Retinal pigment epithelial cell (primary cell): ENCODE results near the gene SLA2.
"Not testable (repeated sequence)": the region's sequence is repeated elsewhere in the genome, so short reads cannot be mapped to it uniquely, and the experiment has no call there.

Experiments used
- DNase-seq: peaks from one replicate; pipeline ENCODE4 v3.0.0-alpha.2; 2010; ENCODE audit warnings: low read depth
- H3K4me3 ChIP-seq: 2 replicates; pipeline ENCODE4 v1.5.1; 2011; ENCODE audit warnings: mild to moderate bottlenecking, low read length, control low read depth, moderate library complexity
- TF ChIP-seq, protein P1 (sequence below): conservative IDR thresholded peaks from 2 replicates; pipeline ENCODE4 v1.5.1; 2011; ENCODE audit warnings: low read depth, low read length, control low read depth, inconsistent platforms

Gene SLA2

DNA sequence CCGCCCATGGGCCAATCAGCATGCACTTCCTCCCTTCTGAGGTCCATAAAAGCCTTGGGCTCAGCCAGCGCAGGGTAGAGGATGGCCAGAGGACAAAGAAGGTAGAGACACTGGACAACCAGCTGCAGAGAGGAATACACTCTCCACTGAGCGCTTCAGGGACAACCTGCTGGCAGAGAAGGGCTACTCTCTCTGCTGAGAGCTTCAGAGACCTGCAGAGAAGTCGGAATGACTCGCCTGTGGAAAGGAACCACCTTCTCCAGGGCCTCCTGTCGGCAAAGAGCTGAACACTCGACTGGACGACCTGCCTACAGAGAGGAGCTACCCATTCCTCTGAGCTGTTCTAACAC lies 31.4 kb upstream of the SLA2 start:
- no peak for DNase-seq

DNA sequence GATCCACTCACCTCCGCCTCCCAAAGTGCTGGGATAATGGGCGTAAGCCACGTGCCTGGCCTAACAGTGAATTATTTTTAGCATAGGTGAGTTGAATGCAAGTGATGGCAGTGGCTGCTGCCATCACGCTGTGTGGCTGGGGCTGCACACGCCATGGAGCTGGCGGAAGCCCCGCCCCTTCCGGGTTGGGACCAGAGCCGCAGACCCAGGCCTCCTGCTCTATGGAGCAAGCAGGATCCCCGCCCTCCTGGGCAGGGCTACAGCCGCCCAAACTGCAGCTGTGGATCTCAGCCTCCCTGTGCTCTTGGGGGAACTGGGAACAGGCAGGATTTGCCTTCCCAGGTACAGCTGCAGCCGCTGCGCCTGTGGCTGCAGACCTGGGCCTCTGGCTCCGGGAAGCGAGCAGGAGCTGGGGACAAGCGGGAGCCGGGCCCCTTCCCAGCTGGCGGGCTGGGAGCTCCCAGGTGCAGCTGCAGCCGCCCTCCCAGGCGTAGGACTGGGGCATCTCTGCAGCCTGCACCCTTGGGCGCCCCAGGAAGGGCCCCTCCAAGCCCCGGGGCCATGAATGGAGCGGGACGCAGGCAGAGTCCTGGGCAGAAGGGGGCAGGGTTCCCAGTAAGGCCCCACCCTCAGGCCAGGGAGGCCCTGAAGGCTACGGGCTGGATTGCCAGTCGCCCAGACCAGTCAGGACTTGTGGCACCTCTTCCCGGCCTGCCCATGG lies 30.9 kb upstream of the SLA2 start:
- TF ChIP-seq, protein P1, sequence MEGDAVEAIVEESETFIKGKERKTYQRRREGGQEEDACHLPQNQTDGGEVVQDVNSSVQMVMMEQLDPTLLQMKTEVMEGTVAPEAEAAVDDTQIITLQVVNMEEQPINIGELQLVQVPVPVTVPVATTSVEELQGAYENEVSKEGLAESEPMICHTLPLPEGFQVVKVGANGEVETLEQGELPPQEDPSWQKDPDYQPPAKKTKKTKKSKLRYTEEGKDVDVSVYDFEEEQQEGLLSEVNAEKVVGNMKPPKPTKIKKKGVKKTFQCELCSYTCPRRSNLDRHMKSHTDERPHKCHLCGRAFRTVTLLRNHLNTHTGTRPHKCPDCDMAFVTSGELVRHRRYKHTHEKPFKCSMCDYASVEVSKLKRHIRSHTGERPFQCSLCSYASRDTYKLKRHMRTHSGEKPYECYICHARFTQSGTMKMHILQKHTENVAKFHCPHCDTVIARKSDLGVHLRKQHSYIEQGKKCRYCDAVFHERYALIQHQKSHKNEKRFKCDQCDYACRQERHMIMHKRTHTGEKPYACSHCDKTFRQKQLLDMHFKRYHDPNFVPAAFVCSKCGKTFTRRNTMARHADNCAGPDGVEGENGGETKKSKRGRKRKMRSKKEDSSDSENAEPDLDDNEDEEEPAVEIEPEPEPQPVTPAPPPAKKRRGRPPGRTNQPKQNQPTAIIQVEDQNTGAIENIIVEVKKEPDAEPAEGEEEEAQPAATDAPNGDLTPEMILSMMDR: no peak
- no peak for DNase-seq

More for the DNA sequence above, 31.4 kb upstream of the SLA2 start:
- no peak overlapping the region for H3K4me3 ChIP-seq
- TF ChIP-seq, protein P1: no peak

DNA sequence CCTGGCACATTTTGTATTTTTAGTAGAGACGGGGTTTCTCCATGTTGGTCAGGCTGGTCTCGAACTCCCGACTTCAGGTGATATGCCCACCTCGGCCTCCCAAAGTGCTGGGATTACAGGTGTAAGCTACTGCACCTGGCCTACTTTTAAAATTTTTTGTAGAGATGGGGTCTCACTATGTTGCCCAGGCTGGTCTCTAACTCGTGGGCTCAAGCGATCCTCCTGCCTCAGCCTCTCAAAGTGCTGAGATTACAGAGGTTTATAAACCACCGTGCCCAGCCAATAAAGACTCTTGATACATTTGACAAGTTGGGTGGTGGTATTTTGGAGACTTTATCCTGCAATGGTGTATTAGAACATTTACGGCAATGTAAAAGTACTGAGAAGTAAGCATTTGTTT lies 29.5 kb upstream of the SLA2 start:
- not testable (repeated sequence) for H3K4me3 ChIP-seq, DNase-seq

More for the DNA sequence above, 30.9 kb upstream of the SLA2 start:
- H3K4me3 ChIP-seq: no peak overlapping the region

DNA sequence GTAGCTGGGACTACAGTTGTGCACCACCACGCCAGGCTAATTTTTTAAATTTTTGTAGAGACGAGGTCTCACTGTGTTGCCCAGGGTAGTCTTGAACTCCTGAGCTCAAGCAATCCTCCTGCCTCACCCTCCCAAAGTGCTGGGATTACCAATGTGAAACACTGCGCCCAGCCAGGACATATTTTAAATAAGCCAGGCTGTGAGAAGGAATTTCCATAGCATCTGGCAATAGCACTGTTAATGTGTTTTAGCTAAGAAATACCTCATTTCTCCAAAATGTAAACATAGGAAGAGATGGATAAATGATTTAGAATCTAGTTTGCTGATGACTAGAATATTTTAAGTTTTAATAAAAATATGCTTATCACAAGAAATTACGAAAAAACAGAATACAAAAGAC lies 27.0 kb upstream of the SLA2 start:
- no peak for DNase-seq
- H3K4me3 ChIP-seq: no peak overlapping the region
- TF ChIP-seq, protein P1: no peak

DNA sequence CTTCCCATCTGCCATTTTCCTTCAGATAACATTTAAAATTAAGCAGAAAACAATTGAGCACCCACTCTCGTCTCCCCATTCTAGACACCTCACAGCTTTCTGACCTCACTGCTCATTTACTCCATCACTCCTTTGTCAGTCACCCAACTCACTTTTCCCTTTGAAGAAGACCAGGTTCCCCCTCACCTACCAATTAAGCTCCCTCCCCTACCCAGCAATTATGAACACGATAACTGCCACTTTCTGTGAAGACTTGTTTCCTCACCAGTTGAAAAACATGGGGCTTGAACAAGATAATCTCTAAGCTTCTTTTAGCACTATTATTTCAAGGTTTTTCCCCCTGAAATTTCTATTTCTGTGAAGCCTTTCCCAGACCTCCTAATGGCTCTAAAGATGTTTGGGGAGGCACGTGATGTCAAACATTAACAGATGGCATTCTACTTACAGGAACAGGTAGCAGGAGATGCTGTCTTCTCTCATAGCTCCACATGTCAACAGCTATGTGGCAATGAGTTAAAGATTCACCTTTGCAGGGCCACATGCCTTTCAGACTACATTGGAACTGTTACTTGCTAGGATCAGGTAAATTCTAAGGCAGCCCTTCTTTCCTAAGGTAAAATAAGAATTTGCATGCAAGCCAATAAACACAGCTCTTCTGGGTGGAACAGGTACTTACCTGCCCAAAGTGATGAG lies 24.8 kb upstream of the SLA2 start:
- TF ChIP-seq, protein P1: no peak
- no peak overlapping the region for H3K4me3 ChIP-seq
- no peak for DNase-seq

DNA sequence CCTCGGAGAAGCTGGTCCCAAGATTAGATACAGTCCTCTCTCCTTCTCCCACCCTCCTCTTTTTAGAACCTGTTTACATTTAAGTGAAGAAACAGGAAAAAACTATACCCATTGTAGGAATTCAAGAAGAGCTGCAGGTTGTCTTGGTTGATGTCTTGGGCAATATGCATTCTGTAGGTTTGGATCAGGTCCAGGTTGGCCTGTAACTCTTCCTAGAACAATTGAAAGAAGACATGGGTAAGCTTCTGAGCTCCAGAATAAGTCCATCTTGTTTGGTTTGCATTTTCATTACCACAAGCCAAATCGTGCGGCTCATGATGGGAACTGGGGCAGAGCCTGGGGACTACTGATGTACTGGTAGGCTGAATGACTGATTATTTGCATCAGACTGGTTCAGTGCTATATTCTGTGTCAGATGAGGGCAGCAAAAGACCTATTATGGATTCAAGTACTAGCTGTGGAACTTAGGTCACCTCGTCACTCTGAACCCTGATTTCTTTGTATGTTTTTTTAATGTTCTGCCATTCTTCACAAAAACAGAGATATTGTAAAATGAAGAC lies 20.3 kb upstream of the SLA2 start:
- no peak for DNase-seq

DNA sequence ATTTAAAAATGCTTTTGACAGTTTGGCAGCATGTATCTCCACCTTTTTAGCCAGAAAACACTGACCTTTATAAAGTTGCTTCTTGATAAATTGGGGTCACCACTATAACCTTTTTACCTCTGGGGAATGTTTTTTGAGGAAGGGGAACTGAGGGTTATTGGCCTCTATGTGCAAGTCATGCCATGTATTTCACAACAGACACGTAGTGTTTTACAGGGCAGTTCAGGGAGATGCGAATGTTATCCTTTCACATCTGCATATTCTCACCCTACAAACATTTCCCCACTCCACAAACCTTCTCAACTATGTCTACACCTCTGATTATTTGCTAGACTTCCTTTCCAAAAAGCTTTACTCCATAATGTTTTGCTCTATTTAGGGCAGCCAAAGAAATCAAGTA lies 17.0 kb upstream of the SLA2 start:
- no peak overlapping the region for H3K4me3 ChIP-seq
- DNase-seq: no peak
- TF ChIP-seq, protein P1: no peak

More for the DNA sequence above, 20.3 kb upstream of the SLA2 start:
- no peak overlapping the region for H3K4me3 ChIP-seq
- TF ChIP-seq, protein P1: peak; percentile 18
